HG03457 (cell line): ENCODE measurements around the gene NHSL2.

Source experiments
- ATAC-seq: cut with Tn5 transposase; IDR thresholded peaks from one replicate; pipeline ENCODE4 v1.9.1; 2021; ENCODE audit warnings: moderate number of reproducible peaks; ENCODE audit not compliant: unreplicated experiment

NHSL2 gene

GRCh38 chrX:72060921-72061490 lies 150.4 kb downstream of the NHSL2 start:
- ATAC-seq = no peak

GRCh38 chrX:72062916-72063315 lies 152.3 kb downstream of the NHSL2 start:
- no peak for ATAC-seq

DNA sequence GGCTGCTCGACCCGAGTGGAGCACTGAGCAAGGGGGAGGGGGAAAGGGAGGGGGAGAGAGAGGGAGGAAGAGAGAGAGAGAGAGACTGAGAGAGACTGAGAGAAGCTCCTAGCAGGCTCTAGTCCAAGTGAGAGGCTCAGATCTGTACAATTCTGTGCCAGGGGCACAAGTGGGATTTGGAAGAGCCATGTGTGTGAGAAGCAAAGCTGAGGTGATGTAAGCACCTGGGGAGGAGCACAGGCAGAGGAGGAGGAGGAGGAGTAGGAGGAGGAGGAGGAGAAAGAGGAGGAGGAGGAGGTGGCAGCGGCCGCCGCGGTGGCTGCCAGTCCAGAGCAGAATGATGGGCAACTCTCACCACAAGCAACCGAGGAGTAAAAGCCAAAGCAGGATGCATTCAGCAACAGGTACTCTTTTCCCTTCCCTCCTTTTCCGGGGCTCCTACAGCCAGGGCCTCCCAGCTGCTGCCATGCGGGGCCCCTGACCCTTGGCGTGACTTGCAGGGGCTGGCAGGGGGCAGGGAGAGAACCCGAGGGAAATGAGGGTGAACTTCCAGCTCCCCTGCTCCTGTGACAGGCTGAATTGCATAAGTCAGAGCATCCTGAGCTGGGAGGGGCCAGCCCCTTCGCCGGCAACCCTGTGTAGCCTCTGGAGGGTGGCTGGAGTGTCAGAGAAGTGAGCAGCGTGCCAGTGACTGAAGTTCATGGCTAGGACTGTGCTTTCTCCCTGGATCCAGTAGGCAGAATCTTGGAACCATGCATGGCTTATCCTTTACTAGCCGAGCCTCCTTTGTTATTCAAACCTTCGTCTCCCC lies 158.9 kb downstream of the NHSL2 start:
- ATAC-seq = no peak

GRCh38 chrX:72071213-72071612 lies 160.6 kb downstream of the NHSL2 start:
- ATAC-seq = no peak

- no peak for ATAC-seq
Measured at GRCh38 chrX:72073633-72074032, 163.0 kb downstream of the NHSL2 start.

- no peak for ATAC-seq
Measured at GRCh38 chrX:72078411-72078810, 167.8 kb downstream of the NHSL2 start.

DNA sequence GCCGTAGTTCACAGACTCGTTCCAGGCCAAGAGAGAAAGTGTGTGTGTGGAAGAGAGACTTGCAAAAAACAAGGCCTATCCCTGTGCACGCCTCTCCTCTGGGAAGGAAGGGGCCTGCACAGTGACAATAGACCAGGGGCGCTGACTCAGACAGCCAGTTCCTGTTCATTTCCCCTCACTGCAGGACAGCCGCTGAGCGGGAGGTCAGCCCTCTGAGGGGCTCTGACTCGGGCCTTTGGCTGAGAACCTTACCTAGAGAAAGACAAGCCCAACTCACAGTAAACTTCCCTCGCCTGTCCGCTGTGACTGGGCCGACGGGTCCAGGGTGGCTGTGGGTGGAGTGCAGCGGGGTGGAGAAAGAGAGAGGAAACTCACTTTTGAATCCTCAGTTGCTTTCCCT lies 169.0 kb downstream of the NHSL2 start:
- ATAC-seq = no peak

DNA sequence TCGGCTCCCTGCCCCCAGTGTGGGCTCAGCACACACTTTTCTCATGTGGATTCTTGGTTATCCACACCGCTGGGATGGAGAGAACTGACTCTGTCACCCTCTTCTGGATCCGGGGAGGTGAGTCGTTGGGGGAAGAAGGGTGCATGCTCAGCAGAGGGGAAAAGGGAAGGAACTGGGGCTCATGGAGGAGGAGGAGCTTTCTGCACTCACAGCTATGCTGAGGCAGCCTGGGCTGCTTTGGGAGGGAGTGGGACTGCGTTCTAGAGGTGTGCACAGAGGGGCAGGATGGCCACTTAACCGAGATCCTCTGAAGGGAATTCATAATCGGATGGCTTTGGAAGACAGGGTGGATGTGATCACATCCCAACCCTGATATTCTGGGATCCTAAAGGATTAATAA lies 169.5 kb downstream of the NHSL2 start:
- no peak for ATAC-seq

GRCh38 chrX:72080800-72081199 lies 170.2 kb downstream of the NHSL2 start:
- no peak for ATAC-seq

DNA sequence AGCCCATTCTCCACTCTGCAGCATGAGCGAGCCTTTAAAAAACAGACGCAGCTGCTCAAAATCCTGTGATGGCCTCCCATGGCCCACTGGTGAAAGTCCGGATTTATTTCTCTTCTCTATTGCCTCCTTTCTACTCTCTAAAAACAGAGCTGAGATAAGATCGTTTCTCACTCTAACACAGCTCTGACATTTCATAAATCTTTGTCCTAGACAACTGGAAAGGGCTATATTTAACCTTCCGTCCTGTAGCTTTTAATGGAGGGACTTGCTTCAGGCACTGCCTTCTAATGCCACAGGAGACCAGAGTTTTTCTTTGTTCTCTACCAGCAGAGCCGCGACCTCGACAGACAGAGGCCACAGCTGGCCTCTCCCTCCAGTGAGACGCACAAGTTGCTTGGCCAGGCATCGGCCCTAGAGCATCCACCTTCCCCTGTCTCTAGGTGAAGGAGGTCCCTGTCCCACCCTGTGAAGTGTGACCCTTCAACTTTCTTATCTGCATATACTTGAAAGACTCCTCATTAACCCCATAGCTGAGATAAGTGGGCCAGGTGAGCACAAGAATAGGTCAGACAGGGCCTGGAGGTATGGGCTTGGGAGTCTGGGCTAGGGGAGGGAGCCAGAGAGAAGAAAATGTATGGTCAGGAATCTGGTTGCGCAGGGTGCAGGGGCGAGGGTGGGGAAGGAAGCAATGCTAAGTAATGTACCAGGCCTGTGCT lies 171.1 kb downstream of the NHSL2 start:
- ATAC-seq = no peak

GRCh38 chrX:72083291-72083690 lies 172.6 kb downstream of the NHSL2 start:
- no peak for ATAC-seq

DNA sequence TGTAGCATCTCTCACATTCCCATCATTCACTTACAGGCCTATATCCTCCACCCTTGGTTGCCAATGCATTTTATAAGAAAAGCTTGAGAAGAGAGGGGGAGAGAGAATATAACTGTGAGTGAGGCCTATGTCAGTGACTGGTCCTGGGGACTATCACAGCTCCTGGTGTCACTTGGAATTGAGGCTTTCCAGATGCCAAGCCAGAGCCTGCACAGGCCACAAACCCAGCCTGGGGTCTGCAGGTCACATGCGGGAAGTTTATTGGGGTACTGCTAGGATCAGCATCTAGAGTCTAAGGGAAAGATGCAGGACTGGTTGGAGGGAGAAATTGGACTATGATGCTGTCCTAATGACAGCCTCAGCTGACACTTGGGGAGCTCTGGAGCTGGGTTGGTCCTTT lies 173.5 kb downstream of the NHSL2 start:
- ATAC-seq = no peak

DNA sequence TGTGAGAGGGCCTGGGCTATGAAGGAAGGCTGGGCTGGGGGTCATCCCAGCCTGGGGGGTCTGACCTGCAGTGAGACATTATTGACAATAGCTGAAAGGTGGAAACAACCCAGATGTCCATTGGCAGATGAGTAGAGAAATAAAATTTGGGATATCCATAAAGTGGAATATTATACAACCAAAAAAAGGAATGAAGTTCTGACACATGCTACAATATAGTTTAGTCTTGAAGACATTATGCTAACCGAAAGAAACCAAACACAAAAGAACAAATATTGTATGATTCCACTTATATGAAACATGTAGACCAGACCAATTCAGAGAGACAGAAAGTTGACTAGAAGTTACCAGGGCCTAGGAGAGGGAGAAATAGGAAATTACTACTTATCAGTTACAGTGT lies 176.3 kb downstream of the NHSL2 start:
- no peak for ATAC-seq

DNA sequence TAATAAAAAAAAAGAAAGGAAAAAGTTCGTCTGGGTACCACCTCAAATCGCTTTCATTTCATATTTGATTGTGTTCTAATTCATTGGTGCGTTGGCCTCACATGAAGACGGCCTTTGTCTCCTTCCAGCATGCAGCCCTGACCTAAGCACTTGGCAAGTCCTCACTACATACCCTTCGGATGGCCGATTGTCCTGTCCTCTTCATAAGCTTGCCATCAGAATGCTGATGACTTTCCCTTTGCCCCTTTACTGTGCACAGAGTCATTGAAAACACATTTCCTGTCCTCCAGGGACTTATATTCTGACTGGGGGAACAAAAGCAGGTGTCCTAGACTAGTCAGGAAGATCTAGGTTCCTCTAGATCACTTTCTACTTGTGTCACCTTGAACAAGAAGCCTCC lies 178.1 kb downstream of the NHSL2 start:
- no peak for ATAC-seq

GRCh38 chrX:72089254-72089653 lies 178.6 kb downstream of the NHSL2 start:
- ATAC-seq = no peak

- ATAC-seq = peak; percentile 88
Measured at GRCh38 chrX:72094894-72095293, 184.2 kb downstream of the NHSL2 start.

- no peak for ATAC-seq
Measured at GRCh38 chrX:72095370-72095769, 184.7 kb downstream of the NHSL2 start.

- no peak for ATAC-seq
Measured at GRCh38 chrX:72097098-72097497, 186.5 kb downstream of the NHSL2 start.

DNA sequence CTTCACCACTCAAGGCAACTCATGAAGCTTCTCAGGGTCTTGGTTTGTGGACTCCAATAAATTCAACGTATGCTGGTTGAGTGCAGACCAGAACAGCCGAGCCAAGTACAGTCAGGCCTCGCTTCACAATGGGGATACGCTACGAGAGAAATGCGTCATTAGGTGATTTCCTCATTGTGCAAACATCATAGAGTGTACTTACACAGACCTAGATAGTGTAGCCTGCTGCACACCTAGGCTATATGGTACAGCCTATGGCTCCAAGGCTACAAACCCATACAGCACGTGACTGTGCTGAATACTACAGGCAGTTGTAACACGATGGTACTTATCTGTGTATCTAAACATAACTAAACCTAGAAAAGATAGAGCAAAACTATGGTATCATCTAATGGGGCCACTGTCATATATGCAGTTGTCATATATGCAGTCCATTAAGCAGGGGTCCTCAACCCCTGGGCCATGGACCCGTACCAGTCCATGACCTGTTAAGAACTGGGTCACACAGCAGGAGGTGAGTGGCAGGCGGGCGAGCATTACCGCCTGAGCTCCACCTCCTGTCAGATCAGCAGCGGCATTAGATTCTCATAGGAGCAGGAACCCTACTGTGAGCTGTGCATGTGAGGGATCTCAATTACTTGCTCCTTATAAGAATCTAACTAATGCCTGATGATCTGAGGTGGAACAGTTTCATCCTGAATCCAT lies 189.6 kb downstream of the NHSL2 start:
- ATAC-seq = no peak

GRCh38 chrX:72100824-72101351 lies 190.2 kb downstream of the NHSL2 start:
- peak; percentile 81 for ATAC-seq

GRCh38 chrX:72101597-72102037 lies 191.0 kb downstream of the NHSL2 start:
- no peak for ATAC-seq
